ENCODE measurements around the gene MTMR3. TPM values are rescaled to one million over a fixed set of nuclear protein-coding genes. Genes with fewer than 3 reads are reported as not detected.

MTMR3 gene
- total and polyA plus RNA-seq, 2 of the 8 experiments (the other 6 are each of a cell fraction or from before 2014, with no cell fraction given), result 16.9 to 18.5 TPM

GRCh38 chr22:30048681-30049080, 165.7 kb downstream of the MTMR3 start:
- no peaks in the 10 kb centered on the region for H3K27me3 ChIP-seq (replicated peaks in 1 of 4; ENCODE audit: control insufficient read depth in 3 of 4, extremely low read depth in 1 of 4, insufficient read depth in 3 of 4, low read length in 3 of 4)
- no peak for FAIRE-seq
- CTCF ChIA-PET (ENCODE audit: partially characterized antibody), result interaction anchor here (0.8 to 1.0 kb wide), 2 partner anchors 20 to 50 kb away, joined by 3 read pairs; no protein-coding TSS in a partner anchor

More at GRCh38 chr22:30048681-30049080, 165.7 kb downstream of the MTMR3 start:
- H3K79me1 ChIP-seq (ENCODE audit: low read depth, low read length), result no peaks in the 10 kb centered on the region
- H3K79me2 ChIP-seq (ENCODE audit: control insufficient read depth in 1 of 2, insufficient read depth in 2 of 2, low read length in 2 of 2), result no peaks in the 10 kb centered on the region
- no peak overlapping the region for H4K5ac ChIP-seq (ENCODE audit: insufficient read length, low read depth, low read length)
- no peak overlapping the region for H4K91ac ChIP-seq (replicated peaks; ENCODE audit: insufficient read length, low read length)
- no peak overlapping the region for H4K8ac ChIP-seq (ENCODE audit: extremely low read depth, insufficient read depth, low read length)
- no peak overlapping the region for H2AK5ac ChIP-seq (ENCODE audit: low read depth, low read length)
- H3K4me3 ChIP-seq (ENCODE audit: extremely low read depth in 1 of 4, insufficient read depth in 2 of 4, low read depth in 3 of 4, low read length in 4 of 4), result no peak overlapping the region
- no peaks in the 10 kb centered on the region for H3K23me2 ChIP-seq (ENCODE audit: low read depth, low read length)
- H3K4ac ChIP-seq (replicated peaks; ENCODE audit: insufficient read length, low read depth, low read length), result no peak overlapping the region
- H3K27ac ChIP-seq (ENCODE audit: low read depth, low read length), result no peak overlapping the region
- H2AFZ ChIP-seq (ENCODE audit: low read length), result no peak overlapping the region
- no peak overlapping the region for H2BK15ac ChIP-seq (ENCODE audit: low read length)
- no peaks in the 10 kb centered on the region for H4K20me1 ChIP-seq (replicated peaks in 1 of 2; ENCODE audit: control insufficient read depth in 1 of 2, insufficient read depth in 2 of 2, low read length in 2 of 2)
- no peak for TF ChIP-seq NRF1 (IDR thresholded peaks at IDR 0.05; ENCODE audit: low read depth, low read length)
- no peak for TF ChIP-seq POLR2A (IDR thresholded peaks at IDR 0.05; ENCODE audit: control extremely low read depth in 1 of 2, low read depth in 2 of 2, low read length in 2 of 2)
- TF ChIP-seq, protein P1, sequence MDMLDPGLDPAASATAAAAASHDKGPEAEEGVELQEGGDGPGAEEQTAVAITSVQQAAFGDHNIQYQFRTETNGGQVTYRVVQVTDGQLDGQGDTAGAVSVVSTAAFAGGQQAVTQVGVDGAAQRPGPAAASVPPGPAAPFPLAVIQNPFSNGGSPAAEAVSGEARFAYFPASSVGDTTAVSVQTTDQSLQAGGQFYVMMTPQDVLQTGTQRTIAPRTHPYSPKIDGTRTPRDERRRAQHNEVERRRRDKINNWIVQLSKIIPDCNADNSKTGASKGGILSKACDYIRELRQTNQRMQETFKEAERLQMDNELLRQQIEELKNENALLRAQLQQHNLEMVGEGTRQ (IDR thresholded peaks at IDR 0.05; ENCODE audit: low read length), result no peak
- no peak for TF ChIP-seq NANOG (IDR thresholded peaks at IDR 0.05; ENCODE audit: insufficient read depth, low read depth, low read length, poor library complexity, severe bottlenecking)
- TF ChIP-seq RXRA (IDR thresholded peaks at IDR 0.05; ENCODE audit: insufficient read depth, low read depth, low read length), result no peak
- TF ChIP-seq KDM1A (IDR thresholded peaks at IDR 0.05; ENCODE audit: borderline replicate concordance, low read length), result no peak
- no peak for TF ChIP-seq PHF8 (conservative IDR thresholded peaks at IDR 0.05; ENCODE audit: low read depth, low read length)
- TF ChIP-seq BRCA1 (IDR thresholded peaks at IDR 0.05; ENCODE audit: low read depth, low read length), result no peak
- TF ChIP-seq SAP30 (IDR thresholded peaks at IDR 0.05; ENCODE audit: insufficient read depth, insufficient replicate concordance, low read length), result no peak
- no peak overlapping the region for H2BK12ac ChIP-seq (ENCODE audit: low read depth, low read length)
- no peak for DNase-seq (ENCODE audit: low read depth in 1 of 2, low spot score in 2 of 2)
- H3K4me2 ChIP-seq (ENCODE audit: insufficient read depth in 1 of 2, low read depth in 2 of 2, low read length in 2 of 2), result no peak overlapping the region
- POLR2A ChIA-PET (ENCODE audit: partially characterized antibody), result interaction anchor here (1.6 kb wide), 1 partner anchor 13 kb away, joined by 3 read pairs; no protein-coding TSS in a partner anchor
- H2BK5ac ChIP-seq (ENCODE audit: low read depth, low read length), result no peak overlapping the region
- WGBS, 2 experiments (ENCODE audit: extremely low coverage in 1 of 2, insufficient coverage in 1 of 2, insufficient read length in 1 of 2, insufficient replicate concordance in 2 of 2, low coverage in 1 of 2, low lambda C conversion rate in 2 of 2, missing lambda C conversion rate in 1 of 2), result 81% methylated on average over 2 of the region's 2 CpGs; no CpG with 5 or more reads in 1 of the 2 experiments
- no peak overlapping the region for H3K23ac ChIP-seq (ENCODE audit: insufficient read length)
- no peak overlapping the region for H3K9ac ChIP-seq (replicated peaks in 1 of 4; ENCODE audit: extremely low read depth in 1 of 4, low read depth in 3 of 4, low read length in 3 of 4)
- H3K9me3 ChIP-seq (ENCODE audit: insufficient read depth in 2 of 2, low read depth in 1 of 2, low read length in 1 of 2), result no peaks in the 10 kb centered on the region
- H3K18ac ChIP-seq (ENCODE audit: extremely low read depth, low read length), result no peak overlapping the region
- no peak overlapping the region for H3K56ac ChIP-seq (replicated peaks; ENCODE audit: insufficient read length, low read depth, low read length)
- no peak overlapping the region for H2BK20ac ChIP-seq (ENCODE audit: low read length)
- no peaks in the 10 kb centered on the region for H3K36me3 ChIP-seq (ENCODE audit: control insufficient read depth in 2 of 4, insufficient read depth in 4 of 4, low read length in 3 of 4)
- H3K4me1 ChIP-seq (replicated peaks in 1 of 4; ENCODE audit: control insufficient read depth in 3 of 4, insufficient read depth in 4 of 4, low read length in 3 of 4), result no peaks in the 10 kb centered on the region
- H2BK120ac ChIP-seq (replicated peaks; ENCODE audit: low read depth, low read length), result no peak overlapping the region
- H3K14ac ChIP-seq (ENCODE audit: insufficient read length), result no peak overlapping the region
